Measurements from ENCODE around the gene GRIK2. TPM values are rescaled to one million over a fixed set of nuclear protein-coding genes. Genes with fewer than 3 reads are reported as not detected.

Gene GRIK2
- total RNA-seq, 2 donors from 2014 or later: 1.00 to 4.5 TPM

GRCh38 chr6:101486726-101487125 lies 93.2 kb downstream of the GRIK2 start:
- Mint-ChIP-seq H3K4me1 (peaks cover 26% of the 10 kb centered on the region), H3K27ac (no peak overlapping the region), H3K9me3 (no peaks in the 10 kb centered on the region), H3K36me3 (ENCODE audit: low read depth) (no peaks in the 10 kb centered on the region), H3K4me3 (no peak overlapping the region), H3K27me3 (ENCODE audit: insufficient read depth) (no peaks in the 10 kb centered on the region)
- no peak overlapping the region for H3K4me3 ChIP-seq (ENCODE audit: low read length)
- H3K4me1 ChIP-seq (ENCODE audit: control insufficient read depth, insufficient read depth, low read length): no peaks in the 10 kb centered on the region
- no peak overlapping the region for H3K9ac ChIP-seq (ENCODE audit: extremely low read depth, low read length, poor library complexity, severe bottlenecking)
- H3K36me3 ChIP-seq (ENCODE audit: control insufficient read depth, insufficient read depth, low read length): no peaks in the 10 kb centered on the region
- no peak for DNase-seq
- no peak overlapping the region for H3K27ac ChIP-seq (ENCODE audit: low read depth, low read length)
- WGBS, 2 experiments (ENCODE audit: insufficient coverage in 1 of 2, insufficient read length in 1 of 2): 73 to 83% methylated on average over 2 to 3 of the region's 3 CpGs
- H3K9me3 ChIP-seq (ENCODE audit: control insufficient read depth, low read length): no peaks in the 10 kb centered on the region
- no peak for TF ChIP-seq CTCF (conservative IDR thresholded peaks at IDR 0.05)
- H3K27me3 ChIP-seq (ENCODE audit: control insufficient read depth, insufficient read depth, low read length, poor library complexity, severe bottlenecking): no peaks in the 10 kb centered on the region

GRCh38 chr6:101489456-101489855 lies 95.9 kb downstream of the GRIK2 start:
- H3K27me3 ChIP-seq (ENCODE audit: control insufficient read depth, insufficient read depth, low read length, poor library complexity, severe bottlenecking): no peaks in the 10 kb centered on the region
- Mint-ChIP-seq H3K9me3 (no peaks in the 10 kb centered on the region), H3K36me3 (ENCODE audit: low read depth) (no peaks in the 10 kb centered on the region), H3K4me1 (peaks cover 26% of the 10 kb centered on the region), H3K27me3 (ENCODE audit: insufficient read depth) (no peaks in the 10 kb centered on the region), H3K4me3 (no peak overlapping the region), H3K27ac (no peak overlapping the region)
- H3K36me3 ChIP-seq (ENCODE audit: control insufficient read depth, insufficient read depth, low read length): no peaks in the 10 kb centered on the region
- no peak overlapping the region for H3K9ac ChIP-seq (ENCODE audit: extremely low read depth, low read length, poor library complexity, severe bottlenecking)
- H3K9me3 ChIP-seq (ENCODE audit: control insufficient read depth, low read length): no peaks in the 10 kb centered on the region
- no peak overlapping the region for H3K4me3 ChIP-seq (ENCODE audit: low read length)
- H3K4me1 ChIP-seq (ENCODE audit: control insufficient read depth, insufficient read depth, low read length): no peaks in the 10 kb centered on the region
- H3K27ac ChIP-seq (ENCODE audit: low read depth, low read length): no peak overlapping the region
- no peak for DNase-seq
- TF ChIP-seq CTCF (conservative IDR thresholded peaks at IDR 0.05): no peak

GRCh38 chr6:101490857-101491256 lies 97.3 kb downstream of the GRIK2 start:
- no peaks in the 10 kb centered on the region for H3K27me3 ChIP-seq (ENCODE audit: control insufficient read depth, insufficient read depth, low read length, poor library complexity, severe bottlenecking)
- no peak for DNase-seq
- no peak overlapping the region for H3K4me3 ChIP-seq (ENCODE audit: low read length)
- H3K9ac ChIP-seq (ENCODE audit: extremely low read depth, low read length, poor library complexity, severe bottlenecking): no peak overlapping the region
- Mint-ChIP-seq H3K27me3 (ENCODE audit: insufficient read depth) (no peaks in the 10 kb centered on the region), H3K27ac (no peak overlapping the region), H3K4me3 (no peak overlapping the region), H3K36me3 (ENCODE audit: low read depth) (no peaks in the 10 kb centered on the region), H3K4me1 (peaks cover 20% of the 10 kb centered on the region), H3K9me3 (no peaks in the 10 kb centered on the region)
- TF ChIP-seq CTCF (conservative IDR thresholded peaks at IDR 0.05): no peak
- 97% methylated on average over 3 of the region's 3 CpGs; no CpG with 5 or more reads in 1 of the 2 experiments for WGBS, 2 experiments (ENCODE audit: insufficient coverage in 1 of 2, insufficient read length in 1 of 2)
- no peaks in the 10 kb centered on the region for H3K36me3 ChIP-seq (ENCODE audit: control insufficient read depth, insufficient read depth, low read length)
- no peaks in the 10 kb centered on the region for H3K4me1 ChIP-seq (ENCODE audit: control insufficient read depth, insufficient read depth, low read length)
- H3K9me3 ChIP-seq (ENCODE audit: control insufficient read depth, low read length): no peaks in the 10 kb centered on the region
- H3K27ac ChIP-seq (ENCODE audit: low read depth, low read length): no peak overlapping the region

Data from endodermal cell (in vitro differentiated cells).